ENCODE data around the gene NEFH.

NEFH gene

DNA sequence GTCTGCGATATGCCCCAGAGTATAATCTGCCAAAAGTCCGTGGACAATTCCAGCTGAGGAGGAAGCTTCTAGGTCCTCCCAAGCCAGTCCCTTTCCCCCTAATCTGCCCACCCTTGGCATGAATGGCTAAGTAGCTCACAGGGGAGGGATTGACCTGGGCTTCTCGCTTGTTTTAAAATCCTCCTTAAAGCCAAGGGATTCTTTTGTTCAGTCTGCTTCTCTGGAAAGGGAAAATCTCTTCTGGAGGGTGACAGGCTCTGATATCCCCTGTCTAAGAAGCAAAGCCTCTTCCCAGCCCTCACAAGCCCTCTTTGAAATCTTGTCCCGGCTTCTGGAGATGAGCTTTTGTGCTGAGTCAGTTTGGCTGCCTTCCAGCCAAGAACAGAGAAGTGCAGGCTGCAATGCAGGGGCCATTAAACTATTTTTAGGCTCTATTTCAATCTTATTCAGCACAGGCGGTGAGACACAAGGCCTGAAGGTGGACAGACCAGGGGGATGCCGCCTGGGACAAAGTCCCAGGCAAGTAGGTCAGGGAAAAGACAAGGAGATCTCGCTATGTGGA is 23.9 kb downstream of the NEFH start:
- DNase-seq = peak; percentile 26 to 39 (median 28)

DNA sequence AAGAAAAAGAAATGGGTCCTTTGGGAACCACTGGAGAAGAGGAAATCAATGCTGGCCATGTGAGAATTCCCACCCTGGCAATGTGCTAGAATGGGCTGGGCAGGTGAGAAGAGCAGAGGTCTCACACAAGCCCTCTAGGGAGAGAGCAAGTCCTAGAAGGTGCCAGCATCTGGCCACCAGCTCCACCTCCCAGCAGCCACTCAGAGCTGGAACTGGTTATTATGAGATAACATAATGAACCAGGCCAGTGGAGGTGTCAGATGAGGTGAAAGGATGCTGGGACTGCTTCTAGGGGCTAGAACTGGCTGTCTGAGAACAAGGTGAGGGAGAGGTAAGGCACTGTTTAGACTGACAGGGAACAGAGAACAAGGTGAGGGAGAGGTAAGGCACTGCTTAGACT is 29.3 kb downstream of the NEFH start:
- no peak for DNase-seq

GRCh38 chr22:29509815-29510214 is 29.8 kb downstream of the NEFH start:
- DNase-seq = no peak

GRCh38 chr22:29510542-29510941 is 30.5 kb downstream of the NEFH start:
- no peak for DNase-seq

GRCh38 chr22:29511126-29511862 is 31.3 kb downstream of the NEFH start:
- no peak for DNase-seq

GRCh38 chr22:29512031-29512430 is 32.0 kb downstream of the NEFH start:
- DNase-seq = no peak

DNA sequence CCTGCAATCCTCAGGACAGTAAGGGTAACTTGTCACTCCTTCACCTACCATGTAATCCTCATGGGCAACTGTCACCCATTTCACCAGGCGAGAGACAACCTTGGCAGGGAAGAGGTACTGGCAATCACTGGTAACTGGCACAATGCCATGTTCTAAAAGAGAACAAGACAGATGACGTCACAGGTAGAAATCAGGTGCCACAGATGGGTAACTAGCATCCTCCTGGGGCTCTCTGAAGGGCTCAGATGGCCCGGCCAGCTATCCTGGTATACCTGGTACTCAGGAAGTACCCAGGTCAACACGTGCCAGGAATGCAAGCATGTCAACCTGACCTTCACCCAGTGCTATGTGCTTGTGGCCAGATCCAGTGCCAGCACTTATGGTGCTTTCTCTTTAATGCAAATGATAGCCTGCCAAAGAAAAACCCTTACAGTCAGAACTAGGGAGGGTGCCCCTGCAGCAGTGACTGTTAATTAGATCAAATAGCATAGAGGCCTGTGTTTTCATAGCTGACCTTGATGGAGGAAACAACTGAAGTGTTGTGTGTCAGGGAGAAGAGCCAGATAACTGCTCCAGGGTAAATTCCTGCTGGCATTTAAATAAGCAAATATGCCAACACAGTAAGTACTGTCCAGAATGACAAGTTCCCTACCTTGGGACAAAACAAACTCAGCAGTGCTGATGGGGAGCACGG is 37.3 kb downstream of the NEFH start:
- DNase-seq = no peak

GRCh38 chr22:29518427-29518826 is 38.4 kb downstream of the NEFH start:
- DNase-seq = no peak

DNA sequence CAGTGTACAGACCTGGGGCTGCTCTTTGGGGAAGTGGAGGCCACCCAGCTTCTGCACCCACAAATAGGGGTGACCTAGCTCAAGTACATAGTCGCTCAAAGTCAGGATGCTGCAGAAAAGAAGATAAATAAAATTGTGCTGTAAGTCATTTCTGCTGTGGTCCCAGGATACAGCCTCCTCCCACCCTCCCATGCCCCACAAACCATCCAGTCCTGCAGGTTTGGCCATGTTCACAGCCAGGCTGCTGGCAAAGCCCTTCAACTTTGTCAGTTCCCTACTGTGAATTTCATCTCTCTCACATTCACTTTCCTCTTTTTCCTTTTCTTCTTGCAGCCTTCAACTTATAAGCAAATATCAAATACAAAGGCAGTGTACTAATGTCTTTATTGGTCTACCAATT is 40.0 kb downstream of the NEFH start:
- DNase-seq = no peak

DNA sequence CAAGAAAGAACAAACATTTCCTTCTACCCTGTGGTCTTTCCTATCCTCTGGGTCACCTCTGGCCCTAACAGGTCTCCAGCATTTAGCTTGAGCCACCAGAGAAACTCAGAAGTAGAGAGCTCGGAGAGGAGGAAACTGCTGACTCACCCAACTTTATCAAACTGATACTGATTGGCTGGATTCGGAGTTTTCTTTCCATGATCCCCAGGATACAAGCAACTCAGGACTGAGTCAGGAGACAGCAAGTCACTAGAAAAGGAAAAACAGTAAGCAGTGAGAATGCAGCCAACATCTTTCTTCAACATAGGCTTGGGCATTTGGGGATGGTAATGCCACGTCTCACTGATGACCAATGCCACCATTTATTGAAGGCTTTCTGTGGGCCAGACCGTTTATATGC is 40.8 kb downstream of the NEFH start:
- DNase-seq = no peak

- DNase-seq = no peak
Measured at GRCh38 chr22:29521526-29521925, 41.5 kb downstream of the NEFH start.

GRCh38 chr22:29523761-29524160 is 43.7 kb downstream of the NEFH start:
- DNase-seq = no peak

DNA sequence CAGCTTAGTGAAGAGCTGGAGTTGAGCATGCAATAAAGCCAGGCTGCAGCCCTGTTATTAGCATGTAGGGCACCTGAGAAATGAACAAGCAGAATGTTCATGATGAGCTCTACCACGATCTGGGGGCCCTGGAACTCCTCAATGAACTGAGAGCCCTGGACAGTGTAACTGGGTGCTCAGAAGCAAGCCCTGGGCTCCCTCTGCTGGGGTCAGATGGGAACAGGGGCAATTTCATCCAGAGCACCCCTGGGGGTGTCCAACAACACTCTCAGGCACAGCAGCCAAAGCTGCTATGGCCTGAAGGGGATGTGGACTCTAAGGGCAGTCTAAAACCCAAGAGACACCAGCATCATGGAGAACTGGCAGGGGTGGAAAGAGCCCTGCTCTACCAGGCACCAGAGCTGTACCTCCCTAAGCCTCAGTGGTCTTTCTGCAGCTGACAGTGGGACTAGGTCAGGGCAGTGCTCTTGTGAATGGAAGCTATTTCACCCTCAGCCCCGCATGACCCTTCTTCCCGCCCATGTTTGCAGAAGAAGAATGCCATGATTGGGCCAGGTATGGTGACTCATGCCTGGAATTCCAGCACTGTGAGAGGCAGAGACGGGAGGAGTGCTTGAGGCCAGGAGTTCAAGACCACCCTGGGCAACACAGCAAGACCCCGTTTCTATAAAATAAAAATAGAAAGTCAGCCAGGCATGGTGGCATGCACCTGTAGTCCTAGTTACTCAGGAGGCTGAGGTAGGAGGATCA is 44.6 kb downstream of the NEFH start:
- peak; percentile 59 to 65 (median 59) for DNase-seq

GRCh38 chr22:29528144-29528543 is 48.1 kb downstream of the NEFH start:
- no peak for DNase-seq

DNA sequence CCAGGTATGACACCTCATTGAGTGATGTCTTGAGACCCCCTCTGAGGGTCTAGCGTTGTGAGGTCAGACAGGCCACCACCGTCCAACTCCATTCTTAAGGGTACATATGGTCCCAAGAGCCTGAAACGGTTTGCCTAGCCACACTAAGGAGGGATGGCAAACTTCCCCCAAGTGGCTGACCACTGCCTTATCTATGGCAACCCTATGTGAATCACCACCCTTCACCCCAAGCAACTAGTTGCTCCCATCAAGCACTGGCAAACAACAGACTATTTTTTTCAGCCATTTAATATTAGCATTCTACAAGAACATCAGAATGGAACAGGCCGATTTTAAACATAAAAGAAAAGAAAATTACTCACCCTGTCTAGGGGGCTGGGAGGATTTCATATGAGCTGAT is 50.7 kb downstream of the NEFH start:
- DNase-seq = no peak

GRCh38 chr22:29531419-29531818 is 51.4 kb downstream of the NEFH start:
- no peak for DNase-seq

DNA sequence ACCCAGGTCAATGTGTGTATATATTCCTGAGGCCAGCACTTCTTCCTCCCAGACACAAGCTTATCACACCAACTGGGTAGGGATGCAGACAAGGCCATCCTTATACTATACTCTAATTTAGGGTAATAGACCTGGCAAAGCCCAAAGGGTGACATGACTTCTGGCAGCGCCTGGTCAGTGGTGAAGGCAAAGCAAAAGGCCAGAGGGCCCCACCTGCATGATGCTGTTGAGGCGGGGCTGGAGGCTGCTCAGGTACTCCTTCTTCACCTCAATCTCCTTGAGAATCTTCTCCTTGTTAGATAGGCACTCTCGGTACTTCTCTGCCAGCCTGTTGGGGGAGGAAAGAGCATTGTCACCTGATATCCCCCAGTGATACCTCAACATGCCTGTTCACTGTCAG is 56.4 kb downstream of the NEFH start:
- DNase-seq = no peak

GRCh38 chr22:29539105-29539504 is 59.1 kb downstream of the NEFH start:
- DNase-seq = no peak
